Measurements from ENCODE around the gene OS9. TPM values are rescaled to one million over a fixed set of nuclear protein-coding genes. Genes with fewer than 3 reads are reported as not detected.

OS9 gene
- total RNA-seq, 1 donor from 2014 or later = 338 TPM

GRCh38 chr12:57745485-57745881, 51.6 kb downstream of the OS9 start:
- H3K27me3 Mint-ChIP-seq (ENCODE audit: unreplicated experiment) = peaks cover 20% of the 10 kb centered on the region
- no peaks in the 10 kb centered on the region for H3K9me3 Mint-ChIP-seq (ENCODE audit: unreplicated experiment)
- DNase-seq (ENCODE audit: extremely low spot score, unreplicated experiment) = no peak
- H3K4me3 Mint-ChIP-seq (ENCODE audit: unreplicated experiment) = peak overlapping the region; percentile 97
- H3K27ac Mint-ChIP-seq (ENCODE audit: unreplicated experiment) = peak overlapping the region; percentile 100
- H3K4me1 Mint-ChIP-seq (ENCODE audit: unreplicated experiment) = peaks cover 19% of the 10 kb centered on the region
- TF ChIP-seq, protein P1, sequence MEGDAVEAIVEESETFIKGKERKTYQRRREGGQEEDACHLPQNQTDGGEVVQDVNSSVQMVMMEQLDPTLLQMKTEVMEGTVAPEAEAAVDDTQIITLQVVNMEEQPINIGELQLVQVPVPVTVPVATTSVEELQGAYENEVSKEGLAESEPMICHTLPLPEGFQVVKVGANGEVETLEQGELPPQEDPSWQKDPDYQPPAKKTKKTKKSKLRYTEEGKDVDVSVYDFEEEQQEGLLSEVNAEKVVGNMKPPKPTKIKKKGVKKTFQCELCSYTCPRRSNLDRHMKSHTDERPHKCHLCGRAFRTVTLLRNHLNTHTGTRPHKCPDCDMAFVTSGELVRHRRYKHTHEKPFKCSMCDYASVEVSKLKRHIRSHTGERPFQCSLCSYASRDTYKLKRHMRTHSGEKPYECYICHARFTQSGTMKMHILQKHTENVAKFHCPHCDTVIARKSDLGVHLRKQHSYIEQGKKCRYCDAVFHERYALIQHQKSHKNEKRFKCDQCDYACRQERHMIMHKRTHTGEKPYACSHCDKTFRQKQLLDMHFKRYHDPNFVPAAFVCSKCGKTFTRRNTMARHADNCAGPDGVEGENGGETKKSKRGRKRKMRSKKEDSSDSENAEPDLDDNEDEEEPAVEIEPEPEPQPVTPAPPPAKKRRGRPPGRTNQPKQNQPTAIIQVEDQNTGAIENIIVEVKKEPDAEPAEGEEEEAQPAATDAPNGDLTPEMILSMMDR (IDR thresholded peaks at IDR 0.05) = no peak
- peaks cover 25% of the 10 kb centered on the region for H3K36me3 Mint-ChIP-seq (ENCODE audit: unreplicated experiment)

DNA sequence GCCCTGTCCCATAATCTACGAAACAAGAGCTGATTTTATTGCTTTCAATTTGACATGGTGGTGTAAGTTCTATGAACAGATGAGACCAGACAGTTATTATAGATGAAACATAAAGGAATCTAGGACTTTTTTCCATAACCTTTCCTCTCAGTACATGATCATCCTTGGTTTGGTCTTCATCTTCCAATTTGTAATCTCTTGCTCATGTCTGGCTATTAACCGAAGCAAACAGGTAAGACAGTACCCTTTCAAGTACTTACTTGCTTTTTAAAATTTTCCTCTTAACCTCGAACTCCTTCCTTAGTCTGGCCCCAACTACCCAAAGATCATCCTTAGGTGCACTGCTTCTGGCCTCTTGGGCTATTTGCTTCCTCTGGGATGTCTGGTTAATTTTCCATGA, 52.1 kb downstream of the OS9 start:
- Mint-ChIP-seq H3K27ac (ENCODE audit: unreplicated experiment) (peak overlapping the region; percentile 100), H3K36me3 (ENCODE audit: unreplicated experiment) (peaks cover 28% of the 10 kb centered on the region), H3K27me3 (ENCODE audit: unreplicated experiment) (peaks cover 15% of the 10 kb centered on the region), H3K9me3 (ENCODE audit: unreplicated experiment) (no peaks in the 10 kb centered on the region), H3K4me1 (ENCODE audit: unreplicated experiment) (peaks cover 24% of the 10 kb centered on the region), H3K4me3 (ENCODE audit: unreplicated experiment) (peak overlapping the region; percentile 97)
- TF ChIP-seq, protein P1 (IDR thresholded peaks at IDR 0.05) = no peak
- DNase-seq (ENCODE audit: extremely low spot score, unreplicated experiment) = no peak

DNA sequence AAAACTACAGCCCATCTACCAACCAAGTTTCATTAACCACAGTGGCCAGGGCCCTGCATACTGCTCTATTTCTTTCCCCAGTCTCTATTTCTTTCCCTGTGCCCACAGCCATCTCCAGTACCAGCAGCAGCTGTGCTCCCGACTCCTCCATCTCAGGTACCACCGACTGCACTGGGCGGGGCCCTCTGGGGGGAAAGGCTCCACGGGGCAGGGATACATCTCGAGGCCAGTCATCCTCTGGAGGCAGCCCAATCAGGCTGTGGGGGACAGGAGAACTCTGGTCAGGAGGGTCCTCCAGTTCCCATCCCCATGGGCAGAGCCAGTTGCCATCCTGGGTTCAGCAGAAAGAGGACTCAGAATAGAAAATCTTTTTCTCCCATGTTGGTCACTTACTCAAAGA, 55.1 kb downstream of the OS9 start:
- TF ChIP-seq, protein P1 (IDR thresholded peaks at IDR 0.05) = no peak
- H3K9me3 Mint-ChIP-seq (ENCODE audit: unreplicated experiment) = no peaks in the 10 kb centered on the region
- no peak overlapping the region for H3K4me3 Mint-ChIP-seq (ENCODE audit: unreplicated experiment)
- peaks cover 30% of the 10 kb centered on the region for H3K36me3 Mint-ChIP-seq (ENCODE audit: unreplicated experiment)
- H3K27ac Mint-ChIP-seq (ENCODE audit: unreplicated experiment) = no peak overlapping the region
- peaks cover 38% of the 10 kb centered on the region for H3K4me1 Mint-ChIP-seq (ENCODE audit: unreplicated experiment)
- DNase-seq (ENCODE audit: extremely low spot score, unreplicated experiment) = no peak
- no peaks in the 10 kb centered on the region for H3K27me3 Mint-ChIP-seq (ENCODE audit: unreplicated experiment)

GRCh38 chr12:57750561-57751431, 56.9 kb downstream of the OS9 start:
- H3K4me1 Mint-ChIP-seq (ENCODE audit: unreplicated experiment) = peaks cover 37% of the 10 kb centered on the region
- H3K27ac Mint-ChIP-seq (ENCODE audit: unreplicated experiment) = peak overlapping the region; percentile 93
- no peaks in the 10 kb centered on the region for H3K27me3 Mint-ChIP-seq (ENCODE audit: unreplicated experiment)
- H3K4me3 Mint-ChIP-seq (ENCODE audit: unreplicated experiment) = peak overlapping the region; percentile 94
- no peak for DNase-seq (ENCODE audit: extremely low spot score, unreplicated experiment)
- TF ChIP-seq, protein P1 (IDR thresholded peaks at IDR 0.05) = no peak
- H3K9me3 Mint-ChIP-seq (ENCODE audit: unreplicated experiment) = no peaks in the 10 kb centered on the region
- peaks cover 30% of the 10 kb centered on the region for H3K36me3 Mint-ChIP-seq (ENCODE audit: unreplicated experiment)

DNA sequence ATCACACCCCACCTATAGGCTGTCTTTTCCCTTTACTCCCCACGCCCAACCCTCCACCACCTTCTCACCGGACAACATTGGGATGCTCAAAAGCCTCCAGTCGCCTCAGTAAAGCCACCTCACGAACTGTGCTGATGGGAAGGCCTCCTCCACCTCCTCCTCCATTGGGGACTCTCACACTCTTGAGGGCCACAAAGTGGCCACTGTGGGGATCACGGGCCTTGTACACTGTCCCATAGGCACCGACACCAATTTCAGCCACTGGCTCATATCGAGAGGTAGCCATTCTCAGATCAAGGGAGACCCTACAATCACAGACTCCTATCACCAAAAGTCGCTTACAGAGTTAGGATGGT, 57.5 kb downstream of the OS9 start:
- H3K4me1 Mint-ChIP-seq (ENCODE audit: unreplicated experiment) = peaks cover 35% of the 10 kb centered on the region
- H3K4me3 Mint-ChIP-seq (ENCODE audit: unreplicated experiment) = peak overlapping the region; percentile 94
- peak overlapping the region; percentile 93 for H3K27ac Mint-ChIP-seq (ENCODE audit: unreplicated experiment)
- DNase-seq (ENCODE audit: extremely low spot score, unreplicated experiment) = no peak
- no peaks in the 10 kb centered on the region for H3K27me3 Mint-ChIP-seq (ENCODE audit: unreplicated experiment)
- TF ChIP-seq, protein P1 (IDR thresholded peaks at IDR 0.05) = no peak
- no peaks in the 10 kb centered on the region for H3K9me3 Mint-ChIP-seq (ENCODE audit: unreplicated experiment)
- peaks cover 27% of the 10 kb centered on the region for H3K36me3 Mint-ChIP-seq (ENCODE audit: unreplicated experiment)

Data from osteocyte (in vitro differentiated cells).